Measurements from ENCODE around the gene ANO6. TPM values are rescaled to one million over a fixed set of nuclear protein-coding genes. Genes with fewer than 3 reads are reported as not detected.

Gene ANO6
- total and polyA plus RNA-seq, 4 donors: 18.6 to 52.3 (median 29.1) TPM

DNA sequence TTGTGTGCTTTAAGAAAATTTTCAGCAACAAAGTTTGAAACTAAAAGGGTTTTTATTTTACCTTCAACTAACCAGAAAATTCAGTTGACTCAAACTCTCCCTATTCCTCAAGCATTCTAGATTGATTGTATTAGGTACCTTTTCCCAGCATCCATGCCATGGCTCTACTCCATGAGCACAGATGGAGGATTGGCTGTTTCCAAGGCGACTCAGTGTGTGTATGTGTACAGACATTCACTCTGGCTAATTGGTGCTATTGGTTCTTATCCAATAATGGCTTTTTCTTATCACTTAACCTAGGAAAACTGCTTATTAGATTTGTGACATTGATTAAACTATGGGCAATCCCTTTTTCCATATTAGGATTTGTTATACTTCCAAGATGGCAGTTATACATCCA is 202.6 kb downstream of the ANO6 start (continued):
- TF ChIP-seq, protein P1, sequence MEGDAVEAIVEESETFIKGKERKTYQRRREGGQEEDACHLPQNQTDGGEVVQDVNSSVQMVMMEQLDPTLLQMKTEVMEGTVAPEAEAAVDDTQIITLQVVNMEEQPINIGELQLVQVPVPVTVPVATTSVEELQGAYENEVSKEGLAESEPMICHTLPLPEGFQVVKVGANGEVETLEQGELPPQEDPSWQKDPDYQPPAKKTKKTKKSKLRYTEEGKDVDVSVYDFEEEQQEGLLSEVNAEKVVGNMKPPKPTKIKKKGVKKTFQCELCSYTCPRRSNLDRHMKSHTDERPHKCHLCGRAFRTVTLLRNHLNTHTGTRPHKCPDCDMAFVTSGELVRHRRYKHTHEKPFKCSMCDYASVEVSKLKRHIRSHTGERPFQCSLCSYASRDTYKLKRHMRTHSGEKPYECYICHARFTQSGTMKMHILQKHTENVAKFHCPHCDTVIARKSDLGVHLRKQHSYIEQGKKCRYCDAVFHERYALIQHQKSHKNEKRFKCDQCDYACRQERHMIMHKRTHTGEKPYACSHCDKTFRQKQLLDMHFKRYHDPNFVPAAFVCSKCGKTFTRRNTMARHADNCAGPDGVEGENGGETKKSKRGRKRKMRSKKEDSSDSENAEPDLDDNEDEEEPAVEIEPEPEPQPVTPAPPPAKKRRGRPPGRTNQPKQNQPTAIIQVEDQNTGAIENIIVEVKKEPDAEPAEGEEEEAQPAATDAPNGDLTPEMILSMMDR (IDR thresholded peaks at IDR 0.05; ENCODE audit: low read depth, low read length, missing input control): no peak

DNA sequence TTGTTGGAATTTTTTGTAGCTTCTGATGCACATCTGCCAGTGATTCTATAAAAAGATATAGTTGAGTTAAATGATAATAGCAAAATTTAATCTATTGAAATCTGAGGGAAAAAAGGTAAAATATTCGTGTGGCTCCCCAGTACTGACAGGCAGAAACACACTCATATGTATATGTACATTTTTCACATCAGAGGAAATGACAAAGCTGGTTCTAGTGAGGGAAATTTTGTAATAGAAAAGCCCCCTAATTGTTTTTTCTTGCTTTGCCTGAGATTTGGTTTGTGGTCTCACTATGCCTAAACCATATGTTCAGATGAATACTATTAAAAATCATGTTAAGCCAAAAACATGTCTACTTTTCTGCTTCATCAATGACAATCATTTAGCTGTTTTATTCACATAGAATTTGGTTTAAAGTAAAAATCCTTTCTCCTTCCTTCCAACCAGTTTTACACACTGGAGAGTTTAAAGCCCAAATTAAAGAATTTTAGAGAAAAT is 203.5 kb downstream of the ANO6 start:
- no peaks in the 10 kb centered on the region for H3K27me3 ChIP-seq (ENCODE audit: control insufficient read depth in 4 of 4, insufficient read depth in 4 of 4, low read length in 3 of 4)
- H3K9ac ChIP-seq (ENCODE audit: low read depth in 1 of 2, low read length in 2 of 2): no peak overlapping the region
- peaks cover 2 to 20% (median 13%) of the 10 kb centered on the region in 4 donors for H3K36me3 ChIP-seq (ENCODE audit: control insufficient read depth in 4 of 4, insufficient read depth in 3 of 4, low read depth in 1 of 4, low read length in 3 of 4)
- DNase-seq (ENCODE audit: low spot score): no peak
- peaks cover 0 to 13% (median 8%) of the 10 kb centered on the region in 4 donors for H3K4me1 ChIP-seq (ENCODE audit: control insufficient read depth in 4 of 4, insufficient read depth in 4 of 4, low read length in 3 of 4)
- H3K4me3 ChIP-seq (ENCODE audit: low read depth in 1 of 3, low read length in 3 of 3): no peak overlapping the region
- H3K9me3 ChIP-seq (ENCODE audit: control insufficient read depth in 4 of 4, low read length in 3 of 4): no peaks in the 10 kb centered on the region
- no peak overlapping the region for H3K27ac ChIP-seq (ENCODE audit: low read depth in 1 of 2, low read length in 2 of 2)
- WGBS: 89% methylated on average over 1 of the region's 1 CpG
- TF ChIP-seq EGR1 (IDR thresholded peaks at IDR 0.05; ENCODE audit: low read depth in 2 of 2) (no peak), RXRA (IDR thresholded peaks at IDR 0.05) (no peak), FOXA2 (IDR thresholded peaks at IDR 0.05) (no peak), HNF4A (conservative IDR thresholded peaks at IDR 0.05) (no peak), NR2F2 (IDR thresholded peaks at IDR 0.05) (no peak), GABPA (IDR thresholded peaks at IDR 0.05 in 1 of 2, conservative IDR thresholded peaks at IDR 0.05 in 1 of 2) (no peak), JUND (IDR thresholded peaks at IDR 0.05) (no peak), HNF4G (IDR thresholded peaks at IDR 0.05) (no peak), FOXA1 (IDR thresholded peaks at IDR 0.05) (no peak), RAD21 (IDR thresholded peaks at IDR 0.05) (no peak), YY1 (IDR thresholded peaks at IDR 0.05) (no peak), TAF1 (conservative IDR thresholded peaks at IDR 0.05) (no peak)
- TF ChIP-seq, protein P2, sequence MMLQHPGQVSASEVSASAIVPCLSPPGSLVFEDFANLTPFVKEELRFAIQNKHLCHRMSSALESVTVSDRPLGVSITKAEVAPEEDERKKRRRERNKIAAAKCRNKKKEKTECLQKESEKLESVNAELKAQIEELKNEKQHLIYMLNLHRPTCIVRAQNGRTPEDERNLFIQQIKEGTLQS (IDR thresholded peaks at IDR 0.05): no peak
- TF ChIP-seq, protein P1 (IDR thresholded peaks at IDR 0.05; ENCODE audit: low read depth, low read length, missing input control): no peak
- TF ChIP-seq, protein P3, sequence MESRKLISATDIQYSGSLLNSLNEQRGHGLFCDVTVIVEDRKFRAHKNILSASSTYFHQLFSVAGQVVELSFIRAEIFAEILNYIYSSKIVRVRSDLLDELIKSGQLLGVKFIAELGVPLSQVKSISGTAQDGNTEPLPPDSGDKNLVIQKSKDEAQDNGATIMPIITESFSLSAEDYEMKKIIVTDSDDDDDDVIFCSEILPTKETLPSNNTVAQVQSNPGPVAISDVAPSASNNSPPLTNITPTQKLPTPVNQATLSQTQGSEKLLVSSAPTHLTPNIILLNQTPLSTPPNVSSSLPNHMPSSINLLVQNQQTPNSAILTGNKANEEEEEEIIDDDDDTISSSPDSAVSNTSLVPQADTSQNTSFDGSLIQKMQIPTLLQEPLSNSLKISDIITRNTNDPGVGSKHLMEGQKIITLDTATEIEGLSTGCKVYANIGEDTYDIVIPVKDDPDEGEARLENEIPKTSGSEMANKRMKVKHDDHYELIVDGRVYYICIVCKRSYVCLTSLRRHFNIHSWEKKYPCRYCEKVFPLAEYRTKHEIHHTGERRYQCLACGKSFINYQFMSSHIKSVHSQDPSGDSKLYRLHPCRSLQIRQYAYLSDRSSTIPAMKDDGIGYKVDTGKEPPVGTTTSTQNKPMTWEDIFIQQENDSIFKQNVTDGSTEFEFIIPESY (IDR thresholded peaks at IDR 0.05): no peak
- TF ChIP-seq, protein P4, sequence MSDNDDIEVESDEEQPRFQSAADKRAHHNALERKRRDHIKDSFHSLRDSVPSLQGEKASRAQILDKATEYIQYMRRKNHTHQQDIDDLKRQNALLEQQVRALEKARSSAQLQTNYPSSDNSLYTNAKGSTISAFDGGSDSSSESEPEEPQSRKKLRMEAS (IDR thresholded peaks at IDR 0.05): no peak
- TF ChIP-seq, protein P5, sequence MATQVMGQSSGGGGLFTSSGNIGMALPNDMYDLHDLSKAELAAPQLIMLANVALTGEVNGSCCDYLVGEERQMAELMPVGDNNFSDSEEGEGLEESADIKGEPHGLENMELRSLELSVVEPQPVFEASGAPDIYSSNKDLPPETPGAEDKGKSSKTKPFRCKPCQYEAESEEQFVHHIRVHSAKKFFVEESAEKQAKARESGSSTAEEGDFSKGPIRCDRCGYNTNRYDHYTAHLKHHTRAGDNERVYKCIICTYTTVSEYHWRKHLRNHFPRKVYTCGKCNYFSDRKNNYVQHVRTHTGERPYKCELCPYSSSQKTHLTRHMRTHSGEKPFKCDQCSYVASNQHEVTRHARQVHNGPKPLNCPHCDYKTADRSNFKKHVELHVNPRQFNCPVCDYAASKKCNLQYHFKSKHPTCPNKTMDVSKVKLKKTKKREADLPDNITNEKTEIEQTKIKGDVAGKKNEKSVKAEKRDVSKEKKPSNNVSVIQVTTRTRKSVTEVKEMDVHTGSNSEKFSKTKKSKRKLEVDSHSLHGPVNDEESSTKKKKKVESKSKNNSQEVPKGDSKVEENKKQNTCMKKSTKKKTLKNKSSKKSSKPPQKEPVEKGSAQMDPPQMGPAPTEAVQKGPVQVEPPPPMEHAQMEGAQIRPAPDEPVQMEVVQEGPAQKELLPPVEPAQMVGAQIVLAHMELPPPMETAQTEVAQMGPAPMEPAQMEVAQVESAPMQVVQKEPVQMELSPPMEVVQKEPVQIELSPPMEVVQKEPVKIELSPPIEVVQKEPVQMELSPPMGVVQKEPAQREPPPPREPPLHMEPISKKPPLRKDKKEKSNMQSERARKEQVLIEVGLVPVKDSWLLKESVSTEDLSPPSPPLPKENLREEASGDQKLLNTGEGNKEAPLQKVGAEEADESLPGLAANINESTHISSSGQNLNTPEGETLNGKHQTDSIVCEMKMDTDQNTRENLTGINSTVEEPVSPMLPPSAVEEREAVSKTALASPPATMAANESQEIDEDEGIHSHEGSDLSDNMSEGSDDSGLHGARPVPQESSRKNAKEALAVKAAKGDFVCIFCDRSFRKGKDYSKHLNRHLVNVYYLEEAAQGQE (IDR thresholded peaks at IDR 0.05): no peak

Data from liver (tissue), 9 donors.